Smooth muscle cell (in vitro differentiated cells): ENCODE measurements around the gene ARSI. TPM values are rescaled to one million over a fixed set of nuclear protein-coding genes. Genes with fewer than 3 reads are reported as not detected.

Experiments
- DNase-seq: peaks from one replicate; lab custom pipeline; 2025; ENCODE audit not compliant: unreplicated experiment; lab: John Stamatoyannopoulos, UW
- H2AFZ ChIP-seq: fragments of 200-600 bp; sonication (generic); 2 replicates; pipeline ENCODE4 v1.6.0; 2016; ENCODE audit warnings: antibody characterized with exemption, low read depth, mild to moderate bottlenecking
- H3F3A ChIP-seq: fragments of 200-600 bp; sonication (generic); 2 replicates; pipeline ENCODE4 v1.6.0; 2017; ENCODE audit warnings: antibody characterized with exemption, low read depth
- H3K27ac ChIP-seq: fragments of 200-600 bp; sonication (generic); 2 replicates; pipeline ENCODE4 v1.5.1; 2016; ENCODE audit warnings: low read depth, mild to moderate bottlenecking
- H3K27me3 ChIP-seq: fragments of 200-600 bp; sonication (generic); 2 replicates; pipeline ENCODE4 v1.6.1; 2016; ENCODE audit warnings: low read depth, mild to moderate bottlenecking
- H3K36me3 ChIP-seq: fragments of 200-600 bp; sonication (generic); 2 replicates; pipeline ENCODE4 v1.5.1; 2016; ENCODE audit warnings: low read depth
- H3K4me1 ChIP-seq: fragments of 200-600 bp; sonication (generic); 2 replicates; pipeline ENCODE4 v1.5.1; 2016; ENCODE audit warnings: low read depth
- H3K4me2 ChIP-seq: fragments of 200-600 bp; sonication (generic); 2 replicates; pipeline ENCODE4 v1.6.0; 2016; ENCODE audit warnings: mild to moderate bottlenecking
- H3K4me3 ChIP-seq: fragments of 200-600 bp; sonication (generic); 2 replicates; pipeline ENCODE4 v1.5.1; 2016; ENCODE audit warnings: mild to moderate bottlenecking
- H3K79me2 ChIP-seq: fragments of 200-600 bp; sonication (generic); 2 replicates; pipeline ENCODE4 v1.6.0; 2016; ENCODE audit warnings: low read depth, mild to moderate bottlenecking
- H3K9ac ChIP-seq: fragments of 200-600 bp; sonication (generic); 2 replicates; pipeline ENCODE4 v1.6.0; 2016; ENCODE audit warnings: low read depth
- H3K9me3 ChIP-seq: fragments of 200-600 bp; sonication (generic); replicated peaks from 2 replicates; pipeline ENCODE4 v1.5.1; 2016; ENCODE audit warnings: low read depth
- H4K20me1 ChIP-seq: fragments of 200-600 bp; sonication (generic); 2 replicates; pipeline ENCODE4 v1.6.0; 2016; ENCODE audit warnings: low read depth
- CTCF ChIP-seq: fragments of 200-600 bp; sonication (generic); IDR thresholded peaks from 2 replicates; pipeline ENCODE4 v1.5.1; 2017; ENCODE audit warnings: borderline replicate concordance, mild to moderate bottlenecking, antibody characterized with exemption; ENCODE audit not compliant: insufficient read depth, poor library complexity, severe bottlenecking
- WGBS: methylation state at CpG from one replicate; pipeline ENCODE4 v1.1.7; 2016; ENCODE audit warnings: low lambda C conversion rate; 5-methylcytosine and 5-hydroxymethylcytosine counted together
- polyA plus RNA-seq: library from polyadenylated mRNA; unstranded; fragments of >200 nt; fragmentation: Nextera tagmentation; extraction: Ambion mirVana; gene quantifications from 2 replicates; pipeline ENCODE4 v1.2.1, GENCODE V29; 2016
- total RNA-seq: library from RNA; depleted of rRNA; stranded (reverse); fragments of >200 nt; gene quantifications from 2 replicates; pipeline ENCODE4 v1.2.3, GENCODE V29; 2014

The ARSI gene
- total and polyA plus RNA-seq, 2 experiments from 2014 or later = 68.9 to 87.6 TPM

GRCh38 chr5:150311015-150311692, 8.4 kb upstream of the ARSI start:
- Histone ChIP-seq H3K27ac (peak overlapping the region; percentile 1), H3K27me3 (no peaks in the 10 kb centered on the region), H3K79me2 (no peaks in the 10 kb centered on the region), H3K4me1 (peaks cover 6% of the 10 kb centered on the region), H3K4me2 (no peak overlapping the region), H3K9me3 (no peaks in the 10 kb centered on the region), H4K20me1 (no peaks in the 10 kb centered on the region), H3K4me3 (no peak overlapping the region), H3K36me3 (no peaks in the 10 kb centered on the region), H3F3A (peaks cover 6% of the 10 kb centered on the region), H3K9ac (no peak overlapping the region), H2AFZ (no peak overlapping the region)
- 70% methylated on average over 7 of the region's 7 CpGs for WGBS
- no peak for TF ChIP-seq CTCF
- DNase-seq = no peak

GRCh38 chr5:150310246-150310645, 7.5 kb upstream of the ARSI start:
- Histone ChIP-seq H3K4me2 (no peak overlapping the region), H3K27me3 (no peaks in the 10 kb centered on the region), H3K36me3 (no peaks in the 10 kb centered on the region), H2AFZ (no peak overlapping the region), H3K4me3 (no peak overlapping the region), H3F3A (peaks cover 8% of the 10 kb centered on the region), H3K4me1 (peaks cover 6% of the 10 kb centered on the region), H3K9ac (no peak overlapping the region), H3K27ac (peak overlapping the region; percentile 40), H3K9me3 (no peaks in the 10 kb centered on the region), H3K79me2 (no peaks in the 10 kb centered on the region), H4K20me1 (no peaks in the 10 kb centered on the region)
- 71% methylated on average over 5 of the region's 5 CpGs for WGBS
- no peak for TF ChIP-seq CTCF
- DNase-seq = no peak

GRCh38 chr5:150309886-150310239, 7.2 kb upstream of the ARSI start:
- DNase-seq = no peak
- no peak overlapping the region for H3K4me2 ChIP-seq
- peaks cover 6% of the 10 kb centered on the region for H3K4me1 ChIP-seq
- H3K4me3 ChIP-seq = no peak overlapping the region
- H3F3A ChIP-seq = peaks cover 12% of the 10 kb centered on the region
- peak overlapping the region; percentile 40 for H3K27ac ChIP-seq
- no peaks in the 10 kb centered on the region for H3K27me3 ChIP-seq
- no peak for TF ChIP-seq CTCF
- no peaks in the 10 kb centered on the region for H3K36me3 ChIP-seq
- H2AFZ ChIP-seq = no peak overlapping the region
- no peaks in the 10 kb centered on the region for H3K79me2 ChIP-seq
- no peaks in the 10 kb centered on the region for H4K20me1 ChIP-seq
- H3K9me3 ChIP-seq = no peaks in the 10 kb centered on the region
- WGBS = 35% methylated on average over 1 of the region's 1 CpG
- H3K9ac ChIP-seq = no peak overlapping the region
